HCT116 (cell line): ENCODE results near the gene RADIL. TPM values are rescaled to one million over a fixed set of nuclear protein-coding genes. Genes with fewer than 3 reads are reported as not detected.

Experiments
- ATAC-seq: fragments of 200-7000 bp; cut with Tn5 transposase; 2 replicates; pipeline ENCODE4 v1.9.1; 2020; ENCODE audit warnings: mild to moderate bottlenecking, moderate library complexity
- BruUV-seq: library from RNA; stranded (reverse); fragments of 400-500 nt; replicated peaks from 2 replicates; lab custom pipeline; 2021; lab: Mats Ljungman, UMichigan
- CTCF ChIA-PET: fragments of 300-600 bp; sonication (Branson Sonifier 250); formaldehyde crosslinking; loops from one replicate; lab custom pipeline; 2021; ENCODE audit warnings: antibody characterized with exemption; lab: Charles Lee
- POLR2A ChIA-PET: fragments of 300-600, 350-600 bp; sonication (Branson Sonifier 250); formaldehyde crosslinking; loops from one replicate; lab custom pipeline; 2021; ENCODE audit warnings: antibody characterized with exemption; lab: Charles Lee
- RAD21 ChIA-PET, 2 experiments: fragments of 300-600 bp; sonication (Branson Sonifier 250); formaldehyde crosslinking; loops; one replicate each; lab custom pipeline; 2023; ENCODE audit warnings: low total read pairs in 2 of 2; ENCODE audit not compliant: uncharacterized antibody in 2 of 2, unreplicated experiment in 2 of 2, low non-redundant PET in 1 of 2; lab: Charles Lee
- DNase-seq: peaks from one replicate; pipeline ENCODE4 v3.0.0-alpha.2; 2010; ENCODE audit warnings: low read depth, low spot score
- H2AFZ ChIP-seq: fragments of 200-600 bp; shearing (Covaris generic), sonication (generic); 2 replicates; pipeline ENCODE4 v1.6.1; 2017; ENCODE audit warnings: low read depth, mixed run types, mixed read lengths, antibody characterized with exemption, low read length; ENCODE audit not compliant: poor library complexity, severe bottlenecking
- H3K27ac ChIP-seq: 2 replicates; pipeline ENCODE4 v1.5.1; 2012; ENCODE audit warnings: low read depth, low read length
- H3K27me3 ChIP-seq: fragments of 200-600 bp; sonication (generic); 2 replicates; pipeline ENCODE4 v1.6.1; 2016; ENCODE audit warnings: mixed run types, low read length, mixed read lengths; ENCODE audit not compliant: insufficient read depth
- H3K36me3 ChIP-seq, 2 experiments: fragments of 200-500 bp in 1 of 2; fragments of 200-600 bp in 1 of 2; sonication (Bioruptor generic) in 1 of 2; sonication (generic) in 1 of 2; 2 replicates each; pipeline versions ENCODE4 v1.5.1 to v1.6.1; 2014 to 2016; ENCODE audit warnings: low read length in 2 of 2, inconsistent platforms in 1 of 2, mixed read lengths in 1 of 2, mixed run types in 1 of 2; ENCODE audit not compliant: insufficient read depth in 2 of 2, control insufficient read depth in 1 of 2
- H3K4me1 ChIP-seq, 2 experiments: fragments of 200-600 bp in 1 of 2; sonication (generic) in 1 of 2; 2 replicates each; pipeline versions ENCODE4 v1.5.1 to v1.6.1; 2012 to 2017; ENCODE audit warnings: low read length in 2 of 2, inconsistent platforms in 1 of 2, mild to moderate bottlenecking in 1 of 2, mixed read lengths in 1 of 2, mixed run types in 1 of 2, moderate library complexity in 1 of 2; ENCODE audit not compliant: insufficient read depth in 2 of 2, control insufficient read depth in 1 of 2
- H3K4me2 ChIP-seq: fragments of 200-600 bp; sonication (generic); 2 replicates; pipeline ENCODE4 v1.6.1; 2017; ENCODE audit warnings: mixed run types, low read length, mixed read lengths
- H3K4me3 ChIP-seq, 2 experiments: fragments of 200-600 bp in 1 of 2; sonication (generic) in 1 of 2; replicated peaks in 1 of 2; 2 replicates each; pipeline ENCODE4 v1.5.1; 2011 to 2016; ENCODE audit warnings: low read length in 2 of 2, control low read depth in 1 of 2, low read depth in 1 of 2, mild to moderate bottlenecking in 1 of 2, mixed read lengths in 1 of 2, mixed run types in 1 of 2
- H3K79me2 ChIP-seq: fragments of 200-600 bp; sonication (generic); 2 replicates; pipeline ENCODE4 v1.6.1; 2017; ENCODE audit warnings: mild to moderate bottlenecking, mixed run types, low read length, moderate library complexity, mixed read lengths; ENCODE audit not compliant: insufficient read depth
- H3K9ac ChIP-seq: fragments of 200-600 bp; sonication (generic); 2 replicates; pipeline ENCODE4 v1.6.1; 2016; ENCODE audit warnings: low read length, mixed read lengths
- H3K9me2 ChIP-seq: fragments of 200-600 bp; sonication (generic), shearing (Covaris generic); 2 replicates; pipeline ENCODE4 v1.6.1; 2017; ENCODE audit warnings: mixed run types, mild to moderate bottlenecking, moderate library complexity; ENCODE audit not compliant: insufficient read depth
- H3K9me3 ChIP-seq, 2 experiments: fragments of 200-500 bp in 1 of 2; fragments of 200-600 bp in 1 of 2; sonication (Bioruptor generic) in 1 of 2; sonication (generic) in 1 of 2; 2 replicates each; pipeline ENCODE4 v1.6.1; 2014 to 2017; ENCODE audit warnings: low read length in 2 of 2, mixed read lengths in 2 of 2, inconsistent platforms in 1 of 2, low read depth in 1 of 2, mild to moderate bottlenecking in 1 of 2, mixed run types in 1 of 2, moderate library complexity in 1 of 2; ENCODE audit not compliant: control insufficient read depth in 1 of 2, insufficient read depth in 1 of 2
- H4K20me1 ChIP-seq: fragments of 200-600 bp; sonication (generic), shearing (Covaris generic); 2 replicates; pipeline ENCODE4 v1.6.1; 2017; ENCODE audit warnings: mixed run types, mild to moderate bottlenecking, moderate library complexity; ENCODE audit not compliant: insufficient read depth
- CEBPB ChIP-seq: IDR thresholded peaks from 2 replicates; pipeline ENCODE4 v1.6.1; 2012; ENCODE audit warnings: low read depth
- EZH2 ChIP-seq: fragments of 200-600 bp; sonication (generic); IDR thresholded peaks from 2 replicates; pipeline ENCODE4 v1.6.1; 2017; ENCODE audit warnings: antibody characterized with exemption, mixed run types
- EZH2phosphoT487 ChIP-seq: fragments of 200-600 bp; IDR thresholded peaks from 2 replicates; pipeline ENCODE4 v1.6.1; 2018; ENCODE audit warnings: antibody characterized with exemption, borderline replicate concordance
- JUND ChIP-seq: IDR thresholded peaks from 2 replicates; pipeline ENCODE4 v1.6.1; 2012
- MAX ChIP-seq: IDR thresholded peaks from 2 replicates; pipeline ENCODE4 v1.6.1; 2012
- POLR2A ChIP-seq: IDR thresholded peaks from 2 replicates; pipeline ENCODE4 v1.7.0; 2011; ENCODE audit warnings: borderline replicate concordance; ENCODE audit not compliant: insufficient read depth, insufficient read length; ENCODE audit errors: extremely low read depth
- POLR2AphosphoS5 ChIP-seq: IDR thresholded peaks from 2 replicates; pipeline ENCODE4 v1.6.1; 2011; ENCODE audit warnings: mild to moderate bottlenecking, low read depth, low read length, moderate library complexity
- SIN3A ChIP-seq: IDR thresholded peaks from 2 replicates; pipeline ENCODE4 v1.6.1; 2012; ENCODE audit warnings: low read depth
- SP1 ChIP-seq: IDR thresholded peaks from 2 replicates; pipeline ENCODE4 v1.6.1; 2012; ENCODE audit warnings: low read depth
- SRF ChIP-seq: IDR thresholded peaks from 2 replicates; pipeline ENCODE4 v1.6.1; 2012; ENCODE audit warnings: low read depth
- YY1 ChIP-seq: IDR thresholded peaks from 2 replicates; pipeline ENCODE4 v1.6.1; 2011; ENCODE audit warnings: low read length, low read depth, moderate library complexity, mild to moderate bottlenecking; ENCODE audit not compliant: insufficient replicate concordance; ENCODE audit errors: extremely low read depth
- ZBTB33 ChIP-seq: IDR thresholded peaks from 2 replicates; pipeline ENCODE4 v1.6.1; 2011; ENCODE audit warnings: mild to moderate bottlenecking, low read length, moderate library complexity; ENCODE audit not compliant: insufficient replicate concordance; ENCODE audit errors: extremely low read depth
- ZFX ChIP-seq: fragments of 450-650 bp; IDR thresholded peaks from 2 replicates; pipeline ENCODE4 v1.6.1; 2017
- intact Hi-C: fragments of 100-400 bp; cut with micrococcal nuclease; formaldehyde crosslinking; loops from 2 replicates; pipeline ENCODE4 v1.10.0; 2022
- total RNA-seq: library from RNA; stranded (reverse); gene quantifications from one replicate; pipeline ENCODE4 v1.2.1, GENCODE V29; 2021; ENCODE audit not compliant: unreplicated experiment

The RADIL gene
- total RNA-seq, 1 experiment from 2014 or later, result 5.3 TPM

- ATAC-seq (no peak), DNase-seq (no peak)
- no peaks in the 10 kb centered on the region for H3K27me3 ChIP-seq
- RAD21 ChIA-PET, result no interaction called here
- no TSS peak for BruUV-seq
- intact Hi-C loops, result loop anchor here (2.0 kb wide), 1 partner anchor 83 kb away; the partner anchor contains the start of gene RADIL
- no peaks in the 10 kb centered on the region for H3K79me2 ChIP-seq
- H3K36me3 ChIP-seq, result no peaks in the 10 kb centered on the region
- POLR2A ChIA-PET, result no interaction called here
- peaks cover 2 to 4% of the 10 kb centered on the region in 2 experiments; a peak in 2 of 4 replicates for H3K4me1 ChIP-seq
- CTCF ChIA-PET, result interaction anchor here (2.9 kb wide), 1 partner anchor 286 kb away, joined by 28 read pairs; no protein-coding TSS in a partner anchor
- no peaks in the 10 kb centered on the region for H3K9me3 ChIP-seq
- TF ChIP-seq CEBPB (no peak), SIN3A (no peak), ZFX (no peak), SRF (no peak), POLR2AphosphoS5 (no peak), JUND (no peak), EZH2phosphoT487 (no peak), POLR2A (no peak), EZH2 (no peak), YY1 (no peak), SP1 (no peak), MAX (no peak), ZBTB33 (no peak)
- H3K4me2 ChIP-seq, result no peak overlapping the region
- no peaks in the 10 kb centered on the region for H4K20me1 ChIP-seq
- no peak overlapping the region for H3K27ac ChIP-seq
- H3K4me3 ChIP-seq, result no peak overlapping the region
- no peaks in the 10 kb centered on the region for H3K9me2 ChIP-seq
- no peak overlapping the region for H2AFZ ChIP-seq
- H3K9ac ChIP-seq, result no peak overlapping the region
Observed at GRCh38 chr7:4799508-4800268, 83.8 kb downstream of the RADIL start.
